ENCODE measurements around the gene TENM4. TPM values are rescaled to one million over a fixed set of nuclear protein-coding genes. Genes with fewer than 3 reads are reported as not detected.

Gene TENM4
- total RNA-seq, 2 donors from 2014 or later: 2.6 to 6.8 TPM

DNA sequence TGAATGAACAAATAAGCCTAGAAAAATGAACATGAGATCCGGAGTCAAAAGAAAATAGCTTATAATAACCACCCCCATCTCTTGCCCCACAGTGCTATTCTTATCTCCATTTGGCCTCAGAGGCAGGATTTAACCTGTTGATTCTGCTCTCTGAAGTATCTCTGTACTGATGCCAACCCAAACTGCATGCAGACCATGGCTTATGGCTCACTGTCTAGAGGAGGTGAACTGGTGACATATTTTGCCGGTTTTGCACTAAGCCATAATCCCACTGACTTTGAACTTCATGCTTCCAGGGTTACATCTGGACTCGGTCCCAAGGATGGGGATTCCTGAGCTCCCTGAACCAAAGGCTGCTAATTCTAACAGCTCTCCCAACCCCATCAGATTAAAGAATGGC lies 397.1 kb downstream of the TENM4 start:
- WGBS: 35% methylated on average over 3 of the region's 3 CpGs

DNA sequence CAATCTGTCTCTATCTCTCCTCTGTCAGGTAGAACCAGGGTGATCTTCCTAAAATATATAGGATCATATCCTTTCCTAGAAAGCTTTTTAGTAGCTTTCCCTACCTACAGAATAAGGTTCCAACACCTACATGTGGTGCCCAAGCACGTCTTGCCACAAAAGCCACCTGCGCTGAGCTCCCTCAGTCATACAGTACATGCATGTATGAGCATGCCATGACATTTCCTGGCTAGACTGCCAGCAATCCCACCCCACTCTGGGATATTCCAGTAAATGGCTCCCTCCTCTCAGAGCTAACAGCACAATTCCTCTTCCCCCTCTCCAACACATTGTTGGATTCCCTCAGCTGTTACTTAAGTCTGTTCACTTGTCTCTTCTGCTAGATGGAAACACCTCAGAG lies 398.0 kb downstream of the TENM4 start:
- no peaks in the 10 kb centered on the region for H3K36me3 ChIP-seq
- H3K9me3 ChIP-seq: no peaks in the 10 kb centered on the region
- 50% methylated on average over 2 of the region's 2 CpGs for WGBS
- intact Hi-C loops (cut with DNase I): no loop called here
- DNase-seq (ENCODE audit: low spot score): no peak
- no peaks in the 10 kb centered on the region for H3K4me1 ChIP-seq (replicated peaks)
- no peak overlapping the region for H3K4me3 ChIP-seq
- TF ChIP-seq, protein P1, sequence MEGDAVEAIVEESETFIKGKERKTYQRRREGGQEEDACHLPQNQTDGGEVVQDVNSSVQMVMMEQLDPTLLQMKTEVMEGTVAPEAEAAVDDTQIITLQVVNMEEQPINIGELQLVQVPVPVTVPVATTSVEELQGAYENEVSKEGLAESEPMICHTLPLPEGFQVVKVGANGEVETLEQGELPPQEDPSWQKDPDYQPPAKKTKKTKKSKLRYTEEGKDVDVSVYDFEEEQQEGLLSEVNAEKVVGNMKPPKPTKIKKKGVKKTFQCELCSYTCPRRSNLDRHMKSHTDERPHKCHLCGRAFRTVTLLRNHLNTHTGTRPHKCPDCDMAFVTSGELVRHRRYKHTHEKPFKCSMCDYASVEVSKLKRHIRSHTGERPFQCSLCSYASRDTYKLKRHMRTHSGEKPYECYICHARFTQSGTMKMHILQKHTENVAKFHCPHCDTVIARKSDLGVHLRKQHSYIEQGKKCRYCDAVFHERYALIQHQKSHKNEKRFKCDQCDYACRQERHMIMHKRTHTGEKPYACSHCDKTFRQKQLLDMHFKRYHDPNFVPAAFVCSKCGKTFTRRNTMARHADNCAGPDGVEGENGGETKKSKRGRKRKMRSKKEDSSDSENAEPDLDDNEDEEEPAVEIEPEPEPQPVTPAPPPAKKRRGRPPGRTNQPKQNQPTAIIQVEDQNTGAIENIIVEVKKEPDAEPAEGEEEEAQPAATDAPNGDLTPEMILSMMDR (IDR thresholded peaks at IDR 0.05): no peak
- no peak overlapping the region for H3K27ac ChIP-seq
- H3K27me3 ChIP-seq (replicated peaks; ENCODE audit: insufficient read depth): no peaks in the 10 kb centered on the region

More for the DNA sequence above, 397.1 kb downstream of the TENM4 start:
- no peak for TF ChIP-seq POLR2A (IDR thresholded peaks at IDR 0.05)
- TF ChIP-seq, protein P1 (IDR thresholded peaks at IDR 0.05): no peak
- TF ChIP-seq POLR2AphosphoS5 (IDR thresholded peaks at IDR 0.05): no peak
- Histone ChIP-seq H3K9me3 (no peaks in the 10 kb centered on the region), H3K36me3 (no peaks in the 10 kb centered on the region), H3K27ac (no peak overlapping the region), H3K4me1 (replicated peaks) (no peaks in the 10 kb centered on the region), H3K4me3 (no peak overlapping the region), H3K27me3 (replicated peaks; ENCODE audit: insufficient read depth) (no peaks in the 10 kb centered on the region)
- intact Hi-C loops (cut with DNase I): no loop called here
- DNase-seq (ENCODE audit: low spot score): no peak

GRCh38 chr11:79040348-79040747 lies 400.5 kb downstream of the TENM4 start:
- no peak for DNase-seq (ENCODE audit: low spot score)
- no peak overlapping the region for H3K27ac ChIP-seq
- intact Hi-C loops (cut with DNase I): no loop called here
- H3K9me3 ChIP-seq: no peaks in the 10 kb centered on the region
- H3K36me3 ChIP-seq: no peaks in the 10 kb centered on the region
- H3K27me3 ChIP-seq (replicated peaks; ENCODE audit: insufficient read depth): no peaks in the 10 kb centered on the region
- H3K4me1 ChIP-seq (replicated peaks): no peaks in the 10 kb centered on the region
- WGBS: 100% methylated on average over 1 of the region's 1 CpG
- no peak overlapping the region for H3K4me3 ChIP-seq
- TF ChIP-seq POLR2A (IDR thresholded peaks at IDR 0.05): no peak
- no peak for TF ChIP-seq POLR2AphosphoS5 (IDR thresholded peaks at IDR 0.05)
- TF ChIP-seq, protein P1 (IDR thresholded peaks at IDR 0.05): no peak

DNA sequence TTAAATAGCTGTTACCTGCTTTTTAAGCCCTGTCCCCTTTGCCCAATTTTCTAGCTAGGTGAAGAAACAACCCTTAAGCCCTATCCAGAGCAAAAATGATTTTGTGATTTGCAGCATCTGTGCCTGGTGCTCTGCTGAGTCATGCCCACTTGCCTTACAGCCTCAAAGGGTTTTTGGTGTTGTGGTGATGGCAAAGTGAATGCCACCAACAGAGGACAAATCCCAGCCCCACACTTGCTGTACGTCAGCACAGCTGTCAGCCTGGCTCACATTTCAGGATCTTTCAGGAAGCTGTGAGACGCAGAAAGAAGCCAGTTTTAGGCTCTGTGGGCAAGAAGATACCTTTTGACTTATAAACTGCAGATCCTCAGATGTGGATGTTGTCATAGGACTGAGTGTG lies 401.7 kb downstream of the TENM4 start:
- DNase-seq (ENCODE audit: low spot score): no peak
- Histone ChIP-seq H3K36me3 (no peaks in the 10 kb centered on the region), H3K4me3 (no peak overlapping the region), H3K4me1 (replicated peaks) (no peaks in the 10 kb centered on the region), H3K27ac (no peak overlapping the region), H3K27me3 (replicated peaks; ENCODE audit: insufficient read depth) (no peaks in the 10 kb centered on the region), H3K9me3 (no peaks in the 10 kb centered on the region)
- intact Hi-C loops (cut with DNase I): no loop called here
- TF ChIP-seq, protein P1 (IDR thresholded peaks at IDR 0.05): no peak
- no peak for TF ChIP-seq POLR2A (IDR thresholded peaks at IDR 0.05)
- TF ChIP-seq POLR2AphosphoS5 (IDR thresholded peaks at IDR 0.05): no peak
- WGBS: 94% methylated on average over 2 of the region's 2 CpGs

DNA sequence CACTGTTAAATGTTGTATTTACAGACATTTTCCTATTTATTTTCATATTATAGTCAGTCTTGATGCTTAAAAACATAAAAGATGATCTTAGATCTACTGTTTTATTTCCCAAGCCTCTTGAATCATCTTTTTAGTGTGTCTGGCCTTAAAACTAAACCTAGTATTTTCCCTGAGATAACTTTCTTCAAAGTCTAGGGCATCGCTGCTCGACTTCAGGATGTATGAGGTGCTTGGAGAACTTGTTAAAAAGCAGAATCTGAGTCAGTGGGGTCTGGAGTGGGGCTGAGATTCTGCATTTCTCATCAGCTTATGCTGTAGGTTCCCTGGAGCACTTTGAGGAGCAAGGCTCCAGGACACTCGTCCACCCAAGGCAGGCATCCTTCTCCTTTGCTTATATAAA lies 404.9 kb downstream of the TENM4 start:
- TF ChIP-seq POLR2A (IDR thresholded peaks at IDR 0.05): no peak
- TF ChIP-seq POLR2AphosphoS5 (IDR thresholded peaks at IDR 0.05): no peak
- TF ChIP-seq, protein P1 (IDR thresholded peaks at IDR 0.05): no peak
- Histone ChIP-seq H3K36me3 (no peaks in the 10 kb centered on the region), H3K4me3 (no peak overlapping the region), H3K27me3 (replicated peaks; ENCODE audit: insufficient read depth) (no peaks in the 10 kb centered on the region), H3K4me1 (replicated peaks) (no peaks in the 10 kb centered on the region), H3K27ac (no peak overlapping the region), H3K9me3 (no peaks in the 10 kb centered on the region)
- intact Hi-C loops (cut with DNase I): no loop called here
- DNase-seq (ENCODE audit: low spot score): no peak
- whole genome bisulfite sequencing: 64% methylated on average over 3 of the region's 3 CpGs
